Left lung (tissue), 10 donors: ENCODE measurements around the gene FAM120B. TPM values are rescaled to one million over a fixed set of nuclear protein-coding genes. Genes with fewer than 3 reads are reported as not detected.

Source experiments
- ATAC-seq: fragments of 200-7000 bp; cut with Tn5 transposase; one replicate; pipeline ENCODE4 v1.9.1; 2020; ENCODE audit warnings: moderate library complexity
- DNase-seq, 4 donors: peaks; one replicate each; pipeline ENCODE4 v3.0.0-alpha.2; 2013 to 2020
- H3K27ac ChIP-seq, 2 donors: fragments of 200-600 bp; sonication (generic) in 1 of 2; one replicate each; pipeline versions ENCODE4 v1.5.0 to v1.8.0; 2020 to 2021
- H3K27me3 ChIP-seq, 2 donors: fragments of 200-600 bp; sonication (generic) in 1 of 2; one replicate each; pipeline versions ENCODE4 v1.5.0 to v1.8.0; 2020 to 2021
- H3K36me3 ChIP-seq, 2 donors: fragments of 200-600 bp; sonication (generic) in 1 of 2; one replicate each; pipeline versions ENCODE4 v1.5.0 to v1.8.0; 2020 to 2021
- H3K4me1 ChIP-seq, 2 donors: fragments of 200-600 bp; one replicate each; pipeline ENCODE4 v1.8.0; 2021
- H3K4me3 ChIP-seq, 2 donors: fragments of 200-600 bp; sonication (generic) in 1 of 2; one replicate each; pipeline versions ENCODE4 v1.5.0 to v1.8.0; 2020 to 2021; ENCODE audit warnings: mild to moderate bottlenecking in 1 of 2
- H3K9me3 ChIP-seq, 2 donors: fragments of 200-600 bp; sonication (generic) in 1 of 2; one replicate each; pipeline versions ENCODE4 v1.5.0 to v1.8.0; 2020 to 2021
- CTCF ChIP-seq, 2 donors: fragments of 200-600 bp; sonication (generic) in 1 of 2; IDR thresholded peaks; one replicate each; pipeline versions ENCODE4 v1.5.0 to v1.8.0; 2021; ENCODE audit warnings: antibody characterized with exemption in 2 of 2
- intact Hi-C, 2 donors: fragments of 100-400 bp; cut with DNase I; formaldehyde crosslinking; loops; one replicate each; pipeline versions ENCODE4 v1.11.2 to v1.14.2; 2022
- polyA plus RNA-seq, 6 donors: library from polyadenylated mRNA; unstranded; fragments of 120-200 nt; gene quantifications; one replicate each; pipeline ENCODE4 v1.2.1, GENCODE V29; 2013; ENCODE audit not compliant: insufficient read length in 6 of 6
- total RNA-seq, 2 donors: library from RNA; stranded (reverse); fragmentation: NEBNext Ultra II Directional; extraction: Animal tissue kit (Norgen Biotek cat#: 25700); gene quantifications; one replicate each; pipeline ENCODE4 v1.2.1, GENCODE V29; 2021
- donor health status: DM: no; HTN: yes; CAD: no.
- donor health status: DM: no; HTN: no; CAD: no.

The FAM120B gene
- total and polyA plus RNA-seq, 8 donors: 26.6 to 37.7 (median 35.5) TPM

- ATAC-seq (no peak), DNase-seq (peak in 1 of 4 donors; percentile 54)
- no peak for TF ChIP-seq CTCF (IDR thresholded peaks at IDR 0.05)
- H3K27me3 ChIP-seq: no peaks in the 10 kb centered on the region
- H3K4me3 ChIP-seq: no peak overlapping the region
- H3K27ac ChIP-seq: no peak overlapping the region
- intact Hi-C loops: no loop called here
- no peaks in the 10 kb centered on the region for H3K9me3 ChIP-seq
- no peaks in the 10 kb centered on the region for H3K4me1 ChIP-seq
- H3K36me3 ChIP-seq: no peaks in the 10 kb centered on the region
These were observed 141.0 kb downstream of the FAM120B start for GRCh38 chr6:170447561-170447930.

- intact Hi-C loops: no loop called here
- no peaks in the 10 kb centered on the region for H3K36me3 ChIP-seq
- H3K27ac ChIP-seq: no peak overlapping the region
- H3K9me3 ChIP-seq: no peaks in the 10 kb centered on the region
- H3K4me3 ChIP-seq: no peak overlapping the region
- ATAC-seq: no peak
- H3K4me1 ChIP-seq: no peaks in the 10 kb centered on the region
- DNase-seq: no peak
- no peaks in the 10 kb centered on the region for H3K27me3 ChIP-seq
- no peak for TF ChIP-seq CTCF (IDR thresholded peaks at IDR 0.05)
These were observed 141.8 kb downstream of the FAM120B start for GRCh38 chr6:170448317-170448716.

- DNase-seq: no peak
- TF ChIP-seq CTCF (IDR thresholded peaks at IDR 0.05): no peak
- Histone ChIP-seq H3K36me3 (no peaks in the 10 kb centered on the region), H3K4me1 (no peaks in the 10 kb centered on the region), H3K4me3 (no peak overlapping the region), H3K27me3 (no peaks in the 10 kb centered on the region), H3K9me3 (no peaks in the 10 kb centered on the region), H3K27ac (no peak overlapping the region)
- no peak for ATAC-seq
- intact Hi-C loops: no loop called here
These were observed 142.4 kb downstream of the FAM120B start for GRCh38 chr6:170448751-170449630.

GRCh38 chr6:170449835-170450753 is 143.5 kb downstream of the FAM120B start:
- ATAC-seq (peak; percentile 43), DNase-seq (peak in 1 of 4 donors; percentile 83)
- no peak overlapping the region for H3K27ac ChIP-seq
- intact Hi-C loops: no loop called here
- H3K4me3 ChIP-seq: no peak overlapping the region
- no peak for TF ChIP-seq CTCF (IDR thresholded peaks at IDR 0.05)
- no peaks in the 10 kb centered on the region for H3K36me3 ChIP-seq
- H3K27me3 ChIP-seq: no peaks in the 10 kb centered on the region
- H3K9me3 ChIP-seq: no peaks in the 10 kb centered on the region
- no peaks in the 10 kb centered on the region for H3K4me1 ChIP-seq
